CD4-positive, alpha-beta T cell treated with Interleukin-12 subunit alpha and Interleukin-12 subunit beta, for 1 hour (primary cell): ENCODE measurements around the gene CSNK1A1.
"Not testable (repeated sequence)": the region's sequence is repeated elsewhere in the genome, so short reads cannot be mapped to it uniquely, and the experiment has no call there.

Experiments
- DNase-seq: peaks from one replicate; pipeline ENCODE4 v3.0.0-alpha.2; 2020

Gene CSNK1A1

DNA sequence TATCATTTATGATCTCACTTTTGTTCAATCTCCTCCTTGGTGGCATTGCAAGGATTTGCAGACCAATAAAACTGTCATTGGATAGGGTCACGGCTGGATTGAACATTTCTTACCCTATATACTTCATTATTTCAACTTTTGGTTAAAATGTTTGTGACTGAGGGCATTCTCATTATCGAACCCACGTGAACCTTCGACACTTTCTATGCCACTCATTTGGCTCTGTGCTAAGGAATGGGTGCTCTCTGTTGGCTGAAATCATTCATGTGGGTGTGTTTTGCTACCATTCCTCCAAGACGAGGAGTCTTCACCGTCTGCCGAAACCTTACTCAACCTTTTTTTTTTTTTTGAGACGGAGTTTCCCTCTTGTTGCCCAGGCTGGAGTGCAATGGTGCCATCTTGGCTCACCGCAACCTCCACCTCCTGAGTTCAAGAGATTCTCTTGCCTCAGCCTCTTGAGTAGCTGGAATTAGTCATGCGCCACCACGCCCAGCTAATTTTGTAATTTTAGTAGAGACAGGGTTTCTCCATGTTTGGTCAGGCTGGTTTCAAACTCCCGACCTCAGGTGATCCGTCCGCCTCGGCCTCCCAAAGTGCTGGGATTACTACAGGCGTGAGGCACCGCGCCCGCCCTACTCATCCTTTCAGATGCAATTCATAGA lies 62.5 kb downstream of the CSNK1A1 start:
- DNase-seq = no peak

DNA sequence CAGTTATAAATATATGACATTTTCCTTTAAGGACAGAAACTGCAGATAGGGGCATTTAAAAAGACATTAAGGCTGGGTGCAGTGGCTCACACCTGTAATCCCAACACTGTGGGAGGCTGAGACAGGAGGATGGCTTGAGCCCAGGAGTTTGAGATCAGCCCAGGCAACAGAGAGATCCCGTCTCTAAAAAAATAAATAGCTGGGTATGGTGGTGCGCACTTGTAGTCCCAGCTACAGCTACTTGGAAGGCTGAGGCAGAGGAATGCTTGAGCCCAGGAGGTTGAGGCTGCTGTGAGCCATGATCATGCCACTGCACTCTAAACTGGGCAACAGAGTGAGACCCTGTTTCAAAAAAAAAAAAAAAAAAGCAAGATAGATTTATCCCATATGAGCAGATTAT lies 63.6 kb downstream of the CSNK1A1 start:
- DNase-seq = no peak

DNA sequence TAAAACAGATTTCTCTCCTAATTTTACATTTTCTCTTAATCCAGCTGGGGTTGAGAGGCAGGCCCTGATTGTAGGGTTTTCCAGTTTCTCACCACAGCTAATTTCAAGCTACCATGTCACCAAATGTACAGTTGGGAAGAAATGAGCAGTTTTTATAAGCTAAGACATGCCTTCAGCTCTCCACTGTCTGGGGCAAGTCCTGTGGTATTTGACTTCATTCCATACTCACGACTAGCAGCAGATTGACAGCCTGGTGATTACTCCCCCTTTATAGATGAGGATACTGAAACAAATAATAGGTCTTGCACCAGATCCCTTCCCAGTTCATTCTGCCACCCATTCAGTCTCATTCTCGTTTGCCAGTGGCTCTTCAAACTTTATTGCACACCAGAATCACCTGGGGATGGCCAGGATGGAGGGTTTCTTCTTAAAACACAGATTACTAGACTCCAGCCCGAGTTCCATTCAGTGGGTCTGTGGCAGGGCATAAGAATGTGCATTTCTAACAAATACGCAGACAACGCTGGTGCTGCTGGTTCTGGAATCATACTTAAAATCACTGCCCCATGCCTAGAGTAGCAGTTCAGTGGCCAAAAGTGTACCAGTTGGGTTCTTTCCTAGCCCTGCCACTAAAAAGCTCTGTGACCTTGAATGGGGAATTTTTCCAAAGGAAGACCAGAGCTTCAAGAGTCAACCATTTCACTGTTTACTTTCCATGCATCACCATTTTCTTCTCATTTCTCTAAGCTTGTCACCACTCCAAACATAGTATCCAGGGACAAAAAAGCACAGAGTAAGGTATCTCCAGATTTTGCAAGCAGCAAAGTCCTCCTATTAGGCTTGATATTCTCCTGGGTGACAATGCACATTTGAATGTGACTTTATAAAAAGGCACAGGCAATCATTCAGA lies 64.3 kb downstream of the CSNK1A1 start:
- DNase-seq = no peak

DNA sequence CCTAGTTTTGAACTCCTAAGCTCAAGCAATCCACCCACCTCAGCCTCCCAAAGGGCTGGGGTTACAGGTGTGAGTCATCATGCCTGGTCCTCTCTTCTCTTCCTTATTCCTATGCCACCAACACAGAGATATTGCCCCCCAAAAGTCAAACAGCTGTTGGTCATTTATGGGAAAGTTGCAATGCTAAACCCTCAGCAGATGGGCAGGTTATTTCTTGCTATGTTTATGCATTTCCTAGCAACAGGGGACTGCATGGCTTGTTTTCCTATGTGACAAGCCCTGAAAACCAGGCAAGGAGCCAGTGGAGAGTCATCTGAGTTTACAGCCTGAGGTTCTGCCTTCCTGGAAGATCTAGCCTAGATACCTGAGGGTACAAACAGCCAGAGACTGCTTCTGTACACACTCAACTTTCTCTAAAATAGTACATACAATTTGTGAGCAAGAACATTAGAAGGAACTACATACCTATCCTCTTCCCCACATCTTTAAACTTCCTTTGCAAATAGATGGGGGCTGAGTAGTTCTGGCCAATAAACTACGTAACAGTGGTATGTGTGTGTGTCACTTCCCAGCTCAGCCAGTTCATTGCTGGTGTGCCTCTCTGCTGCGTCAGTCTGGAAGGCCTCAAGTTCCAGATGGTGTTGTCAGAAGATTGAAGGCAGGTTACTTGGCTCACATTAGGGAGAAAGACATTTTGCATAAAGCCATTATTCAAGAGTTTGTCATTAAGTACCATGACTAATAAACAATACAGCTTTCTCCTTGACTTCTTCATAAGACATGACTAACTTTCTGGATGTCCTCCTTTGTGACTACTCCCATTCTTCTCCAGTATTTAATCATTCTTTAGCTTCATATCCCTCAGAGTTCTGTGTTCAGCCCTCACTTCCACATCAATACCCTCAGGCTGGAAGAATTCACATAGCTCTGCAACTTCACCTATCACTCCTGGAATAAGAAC lies 65.3 kb downstream of the CSNK1A1 start:
- DNase-seq = no peak

DNA sequence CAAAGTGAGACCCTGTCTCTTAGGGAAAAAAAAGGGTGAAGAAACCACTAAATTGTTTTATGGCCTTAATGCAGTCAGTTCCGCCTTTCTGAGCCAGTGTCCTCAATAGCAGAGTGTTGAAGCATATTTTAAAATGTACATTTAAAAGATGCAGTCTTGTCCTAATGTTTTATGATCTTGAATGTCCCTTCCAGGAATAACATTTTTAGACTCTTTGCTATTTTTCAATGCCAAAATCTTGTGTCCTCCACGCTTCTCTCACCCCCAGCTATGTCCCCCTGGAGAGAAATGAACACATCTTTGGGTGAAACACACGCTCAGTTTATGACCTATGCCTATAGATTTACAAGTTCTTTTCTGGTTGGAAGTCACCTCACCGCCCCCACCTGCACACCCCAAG lies 69.8 kb downstream of the CSNK1A1 start:
- DNase-seq = no peak

DNA sequence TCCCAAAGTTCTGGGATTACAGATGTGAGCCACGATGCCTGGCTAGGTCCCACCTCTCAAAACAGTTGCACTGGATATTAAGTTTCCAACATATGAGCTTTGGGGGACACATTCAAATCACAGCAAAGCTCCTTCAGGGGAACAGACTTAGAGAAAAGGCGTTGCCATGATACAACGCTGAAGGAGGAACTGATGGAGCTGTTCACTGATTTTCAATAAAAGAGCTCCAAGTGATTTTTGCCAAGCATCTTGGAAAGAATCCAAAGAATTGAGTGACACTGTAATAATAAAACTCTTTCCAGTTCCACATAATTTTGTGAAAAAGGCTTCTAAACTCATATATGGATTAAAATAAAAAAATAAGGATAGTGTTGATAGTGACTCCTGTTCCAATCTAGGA lies 72.5 kb downstream of the CSNK1A1 start:
- DNase-seq = no peak

DNA sequence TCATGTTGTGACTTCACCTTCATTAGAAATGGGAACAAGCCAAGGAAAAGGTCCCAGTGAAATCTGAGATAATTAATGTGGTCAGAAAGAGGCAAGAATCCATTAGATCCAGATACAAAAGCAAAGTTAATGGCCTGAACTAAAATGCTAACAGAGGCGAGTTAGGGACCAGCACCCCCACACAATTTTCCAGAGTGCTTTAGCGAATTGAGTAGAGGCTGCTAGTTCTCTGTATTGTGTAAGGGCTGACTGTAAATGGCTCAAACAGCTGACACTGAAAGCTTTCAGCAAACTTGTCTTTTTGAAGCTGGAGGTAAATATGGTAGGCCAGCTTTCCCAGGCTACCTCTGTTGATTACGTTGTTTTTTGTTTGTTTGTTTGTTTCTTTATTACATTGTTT lies 75.5 kb downstream of the CSNK1A1 start:
- no peak for DNase-seq

DNA sequence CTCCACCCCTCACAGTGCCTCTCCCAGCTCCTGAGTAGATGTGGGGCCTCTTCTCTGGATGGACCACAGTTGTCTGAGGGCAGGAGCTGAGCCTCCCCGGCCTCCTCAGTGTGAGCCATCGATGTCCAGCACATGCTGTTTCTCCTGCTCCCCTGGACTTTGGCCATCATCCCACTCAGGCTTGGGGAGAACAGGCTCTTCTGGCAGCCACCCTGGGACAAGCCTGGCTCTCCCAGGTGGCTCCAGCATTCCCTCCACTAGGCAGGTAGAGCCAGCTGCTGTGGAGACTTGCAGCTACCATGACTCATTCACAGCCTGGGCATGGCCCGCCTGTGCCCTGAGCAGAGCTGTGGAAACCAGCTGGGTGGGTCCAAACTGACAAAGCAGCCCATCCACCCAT lies 77.0 kb downstream of the CSNK1A1 start:
- no peak for DNase-seq

DNA sequence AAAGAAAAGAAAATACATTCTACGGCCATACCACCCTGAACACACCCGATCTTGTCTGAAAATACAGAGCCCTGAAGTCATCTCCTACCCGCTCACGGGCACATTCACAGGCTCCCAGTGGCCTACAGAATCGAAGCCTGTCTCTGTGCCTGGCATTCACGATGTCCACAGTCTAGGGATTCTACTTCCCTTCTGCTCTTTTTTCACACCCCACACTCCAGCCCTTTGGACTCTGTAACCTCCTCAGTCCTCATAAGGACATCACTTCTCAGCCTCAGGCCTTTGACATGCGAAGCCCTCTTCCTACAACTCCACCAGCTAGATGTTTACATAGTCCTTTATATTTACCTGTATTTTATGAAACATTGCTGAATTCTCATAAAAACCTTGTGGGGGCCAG lies 77.8 kb downstream of the CSNK1A1 start:
- DNase-seq = no peak

DNA sequence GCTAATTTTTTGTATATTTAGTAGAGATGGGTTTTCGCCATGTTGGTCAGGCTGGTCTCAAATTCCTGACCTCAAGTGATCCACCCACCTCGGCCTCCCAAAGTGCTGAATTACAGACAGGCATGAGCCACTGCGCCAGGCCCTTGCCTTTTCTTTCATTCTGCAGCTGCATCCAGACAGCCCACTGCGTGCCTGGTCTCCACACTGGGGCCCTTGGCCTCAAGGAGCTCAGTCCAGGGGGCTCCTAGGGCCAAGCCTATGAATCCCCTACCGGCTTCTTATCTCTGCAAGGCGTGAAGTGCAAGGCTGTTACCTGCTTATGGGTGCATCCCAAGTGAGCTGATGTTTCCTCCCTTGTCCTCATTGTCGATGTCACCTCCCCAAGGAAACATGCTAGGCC lies 78.8 kb downstream of the CSNK1A1 start:
- no peak for DNase-seq

DNA sequence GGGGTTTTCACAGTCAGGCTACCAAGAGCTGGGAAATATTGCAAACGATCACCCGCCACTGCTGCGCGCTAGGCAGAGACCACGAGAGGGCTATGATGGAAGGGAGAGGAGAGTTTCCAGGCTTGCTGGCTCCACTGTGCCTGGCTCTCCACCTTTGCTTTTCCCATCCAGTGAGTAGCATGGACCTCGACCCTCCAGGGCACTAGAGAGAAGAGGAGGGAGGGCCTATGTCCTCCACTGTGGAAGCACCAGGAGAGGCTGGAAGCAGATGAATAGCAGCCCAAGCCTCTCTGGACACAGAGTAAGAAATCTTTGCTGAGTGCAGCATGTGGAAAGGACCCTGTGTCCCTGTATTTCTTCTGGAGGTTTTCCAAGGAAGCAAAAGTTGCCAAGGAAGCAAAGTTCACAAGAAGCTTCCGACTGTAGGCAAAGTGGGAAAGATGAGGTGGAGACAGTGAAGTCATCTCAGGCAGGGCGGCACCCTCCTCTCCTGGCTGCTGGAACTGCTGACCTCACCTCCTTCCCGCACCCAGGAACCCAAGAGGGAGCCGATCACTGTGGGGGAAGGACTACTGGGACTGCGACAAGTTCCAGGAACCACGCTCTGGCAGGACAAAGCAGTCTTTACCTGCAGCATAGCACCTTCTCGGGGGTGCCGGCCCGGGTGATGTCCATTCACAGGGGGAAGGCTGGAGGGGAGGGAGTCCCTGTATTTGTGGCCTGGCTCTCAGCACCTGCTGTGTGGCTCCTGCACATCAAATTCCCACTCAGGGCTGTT lies 79.6 kb downstream of the CSNK1A1 start:
- no peak for DNase-seq

DNA sequence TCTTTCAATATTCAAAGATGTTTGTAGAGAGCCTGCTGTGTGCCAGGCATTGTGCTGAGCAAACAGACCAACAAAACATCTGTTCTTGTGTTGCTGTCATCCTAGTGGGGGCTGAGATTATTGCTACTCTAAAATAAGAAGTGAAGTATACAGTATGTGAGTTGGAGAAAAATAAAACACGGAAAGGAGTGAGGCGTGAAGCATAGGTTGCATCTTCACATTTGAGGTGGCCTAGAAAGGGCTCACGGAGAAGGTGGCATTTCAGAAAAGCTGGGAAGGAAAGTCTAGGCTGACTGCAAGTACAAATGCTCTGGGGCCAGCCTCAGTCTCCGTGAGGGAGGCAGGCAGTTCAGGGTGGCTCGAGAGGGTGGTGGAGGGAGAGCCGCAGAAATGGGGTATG lies 80.3 kb downstream of the CSNK1A1 start:
- DNase-seq = no peak

DNA sequence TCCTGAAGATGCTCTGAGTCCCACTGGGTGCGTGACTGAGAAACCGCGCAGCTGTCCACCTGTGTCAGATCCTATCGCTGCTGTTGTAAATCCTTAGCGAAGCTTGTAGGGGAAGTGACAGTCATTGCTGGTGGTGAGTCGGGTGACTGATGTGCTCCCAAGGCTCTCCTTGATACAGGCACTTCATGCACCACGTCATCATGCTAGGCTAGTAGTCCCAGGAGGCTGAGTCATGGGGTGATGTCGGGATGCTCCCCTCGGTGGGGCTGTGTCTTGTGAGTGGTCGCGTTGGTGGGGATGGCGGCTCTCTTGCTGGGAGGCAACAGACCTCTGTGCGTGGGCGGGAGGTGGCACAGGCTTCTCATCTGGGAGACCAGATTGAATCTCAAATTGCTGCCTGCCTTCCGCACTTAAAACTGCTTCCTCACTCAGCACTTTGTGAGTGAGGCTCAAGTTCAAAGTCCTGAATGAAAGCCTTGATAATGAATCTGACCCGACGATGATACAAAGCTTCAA lies 84.7 kb downstream of the CSNK1A1 start:
- DNase-seq = no peak

DNA sequence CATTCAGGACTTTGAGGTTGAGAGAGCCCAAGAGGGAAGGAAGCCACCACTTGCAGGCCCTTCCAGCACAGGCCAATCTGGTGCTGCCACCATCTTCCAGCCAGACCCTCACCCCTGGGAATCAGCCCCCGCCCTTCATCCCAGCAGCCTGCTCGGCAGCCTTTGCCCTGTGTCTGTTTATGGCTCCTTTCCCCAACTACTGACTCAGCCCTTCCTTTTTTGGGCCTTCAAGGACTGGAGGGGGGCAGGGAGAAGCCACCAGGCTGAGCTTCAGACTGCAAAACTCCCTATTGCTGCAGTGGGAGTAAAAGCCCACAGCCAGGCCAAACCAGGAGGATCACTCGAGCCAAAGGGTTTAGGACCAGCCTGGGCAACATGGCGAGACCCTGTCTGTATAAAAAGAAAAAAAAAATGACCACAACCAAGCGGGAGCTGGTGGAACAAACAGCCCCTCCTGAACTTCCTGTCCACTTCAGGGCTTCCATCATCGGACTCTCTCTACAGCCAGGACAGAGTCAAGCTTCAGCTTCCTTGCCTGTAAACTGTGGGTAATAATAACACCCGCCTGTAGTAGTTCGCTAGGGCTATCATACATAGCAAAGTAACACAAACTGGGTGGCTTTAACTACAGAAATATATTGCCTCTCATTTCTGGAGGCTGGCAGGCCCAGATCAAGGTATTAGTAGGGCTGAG lies 86.3 kb downstream of the CSNK1A1 start:
- DNase-seq = no peak

DNA sequence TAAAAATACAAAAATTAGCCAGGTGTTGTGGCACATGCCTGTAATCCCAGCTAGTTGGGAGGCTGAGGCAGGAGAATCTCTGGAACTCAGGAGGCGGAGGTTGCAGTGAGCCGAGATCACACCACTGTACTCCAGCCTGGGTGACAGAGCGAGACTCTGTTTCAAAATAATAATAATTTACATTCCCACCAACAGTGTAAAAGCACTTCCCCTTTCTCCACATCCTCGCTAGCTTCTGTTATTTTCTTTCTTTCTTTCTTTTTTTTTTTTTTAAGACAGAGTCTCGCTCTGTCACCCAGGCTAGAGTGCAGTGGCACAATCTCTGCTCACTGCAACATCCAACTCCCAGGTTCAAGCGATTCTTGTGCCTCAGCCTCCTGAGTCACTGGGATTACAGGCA lies 89.3 kb downstream of the CSNK1A1 start:
- DNase-seq = not testable (repeated sequence)

DNA sequence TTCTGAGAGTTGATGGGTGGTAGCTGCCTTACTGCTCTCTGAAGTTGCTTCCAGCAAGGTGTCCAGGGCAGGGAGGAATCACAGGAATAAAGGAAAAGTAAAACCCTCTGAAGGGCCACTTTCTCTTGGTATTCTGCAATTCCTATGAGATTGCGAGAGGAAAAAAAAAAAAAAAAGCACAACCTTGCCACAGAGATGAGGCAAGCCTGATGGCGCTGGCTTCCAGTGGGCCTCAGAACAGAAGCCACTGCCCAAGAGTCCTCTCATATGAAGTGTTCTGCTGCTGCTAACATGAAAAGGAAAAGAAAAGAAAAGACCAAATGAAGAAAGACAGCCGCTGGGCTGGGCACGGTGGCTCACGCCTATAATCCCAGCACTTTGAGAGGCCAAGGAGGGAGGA lies 91.3 kb downstream of the CSNK1A1 start:
- DNase-seq = no peak

DNA sequence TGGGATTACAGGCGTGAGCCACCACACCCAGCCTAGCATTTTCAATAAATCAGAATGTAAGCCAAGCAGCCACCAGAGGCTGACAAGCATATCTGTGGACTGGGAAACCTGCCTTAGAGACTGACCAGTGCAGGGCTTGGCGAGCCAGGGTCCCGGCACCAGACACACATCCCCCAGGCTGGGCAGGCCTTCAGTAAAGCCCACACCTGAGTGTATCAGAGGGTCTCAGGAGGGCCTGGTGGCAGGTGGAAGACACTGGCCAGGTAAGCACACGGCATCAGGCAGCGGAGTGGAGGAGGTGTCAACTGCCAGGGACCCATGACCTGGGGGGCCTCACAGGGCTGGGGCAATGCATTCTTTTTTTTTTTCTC lies 93.9 kb downstream of the CSNK1A1 start:
- no peak for DNase-seq

DNA sequence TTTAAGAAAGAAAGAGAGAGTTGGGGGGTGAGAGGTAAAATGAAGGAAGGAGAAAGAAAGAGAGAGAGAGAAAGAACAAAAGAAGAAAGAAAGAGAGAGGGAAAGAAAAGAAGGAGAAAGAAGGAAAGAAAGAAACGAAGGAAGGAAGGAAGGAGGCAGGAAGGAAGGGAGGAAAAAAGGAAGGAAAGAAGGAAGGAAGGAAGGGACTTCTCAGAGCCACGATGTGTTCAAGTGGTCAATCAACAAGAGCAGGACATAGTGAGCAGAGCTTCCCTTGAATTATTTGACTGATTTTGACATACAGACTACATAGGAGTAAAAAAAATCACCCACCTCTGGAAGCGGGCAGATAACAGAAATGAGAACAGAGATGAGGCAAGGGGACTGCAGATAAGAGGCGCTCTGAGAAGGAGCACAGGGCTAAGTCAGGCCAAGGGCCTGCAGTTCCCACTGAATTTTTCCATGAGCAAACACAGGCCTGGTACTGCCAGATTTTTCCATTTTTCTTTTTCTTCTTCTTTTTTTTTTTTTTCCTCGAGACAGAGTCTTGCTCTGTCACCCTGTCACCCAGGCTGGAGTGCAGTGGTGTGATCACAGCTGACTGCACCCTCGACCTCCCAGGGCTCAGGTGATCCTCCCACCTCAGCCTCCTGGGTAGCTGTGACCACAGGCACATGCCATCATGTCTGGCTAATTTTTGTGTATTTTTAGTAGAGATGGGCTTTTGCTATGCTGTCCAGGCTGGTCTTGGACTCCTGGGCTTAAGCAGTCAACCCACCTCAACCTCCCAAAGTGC lies 94.4 kb downstream of the CSNK1A1 start:
- DNase-seq = no peak

DNA sequence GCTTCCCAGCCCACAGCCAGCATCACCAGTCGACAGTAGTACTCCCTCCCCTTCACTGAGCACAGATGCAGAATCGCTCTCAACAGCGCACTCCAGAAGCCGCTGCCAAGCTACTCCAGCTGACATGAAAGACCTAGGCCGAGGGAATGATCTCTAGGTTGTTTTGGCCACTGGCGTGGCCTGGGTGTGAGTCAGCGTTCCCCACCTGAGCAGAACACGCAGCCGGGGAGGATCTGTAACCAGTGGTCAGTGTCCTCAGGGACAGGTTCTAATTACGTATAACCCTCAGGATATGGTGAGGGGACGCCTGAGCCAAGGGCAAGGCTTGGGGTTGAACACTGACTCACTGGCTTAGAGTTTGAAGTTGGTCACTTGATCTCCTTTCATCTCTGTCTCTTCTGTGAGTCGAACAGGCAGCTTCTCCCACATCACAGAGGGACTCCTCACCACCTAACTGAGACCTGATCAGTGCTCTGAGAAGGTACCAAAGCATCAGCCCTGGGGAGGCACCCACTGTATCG lies 95.3 kb downstream of the CSNK1A1 start:
- DNase-seq = no peak

DNA sequence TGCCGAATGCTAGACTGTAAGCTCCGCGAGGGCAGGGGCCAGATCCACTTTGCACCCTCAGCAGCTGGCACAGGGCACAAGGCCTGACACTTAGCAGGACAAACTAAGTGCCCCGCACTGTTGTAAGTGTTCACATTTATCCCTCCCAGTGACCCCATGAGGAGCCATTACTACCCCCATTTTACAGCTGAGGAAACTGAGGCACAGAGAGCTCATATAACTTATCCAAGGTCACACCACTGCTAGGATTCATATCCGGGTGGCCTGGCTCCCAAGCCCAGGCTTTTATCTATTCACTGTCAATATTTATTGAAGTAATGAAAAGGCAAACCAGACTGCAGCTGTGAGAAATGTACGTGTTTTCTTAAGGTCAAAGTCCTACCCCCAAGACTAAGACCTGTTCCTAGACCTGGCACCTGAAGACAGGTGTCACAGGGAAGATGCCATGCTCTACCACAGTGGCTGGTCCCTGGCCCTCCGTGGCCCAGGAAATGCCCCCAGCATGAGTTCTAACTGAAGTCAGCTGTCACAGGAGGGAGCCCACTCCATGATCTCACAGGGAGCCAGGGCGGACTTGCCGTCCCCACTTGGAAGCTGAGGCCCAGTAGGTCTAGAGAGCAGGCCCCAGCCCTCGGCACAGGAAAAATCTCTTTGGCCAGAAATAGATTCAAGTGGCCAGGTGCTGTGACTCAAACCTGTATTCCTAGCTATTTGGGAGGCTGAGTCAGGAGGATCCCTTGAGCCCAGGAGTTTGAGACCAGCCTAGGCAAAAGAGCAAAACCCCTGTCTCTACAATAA lies 97.4 kb downstream of the CSNK1A1 start:
- no peak for DNase-seq
